Activated gamma-delta T cell treated with Interleukin-2 at 50 U/mL for 16 hours (primary cell): Measurements from ENCODE around the gene AGAP3.

ENCODE experiments used
- DNase-seq: peaks from one replicate; pipeline ENCODE4 v3.0.0-alpha.2; 2020

The AGAP3 gene

DNA sequence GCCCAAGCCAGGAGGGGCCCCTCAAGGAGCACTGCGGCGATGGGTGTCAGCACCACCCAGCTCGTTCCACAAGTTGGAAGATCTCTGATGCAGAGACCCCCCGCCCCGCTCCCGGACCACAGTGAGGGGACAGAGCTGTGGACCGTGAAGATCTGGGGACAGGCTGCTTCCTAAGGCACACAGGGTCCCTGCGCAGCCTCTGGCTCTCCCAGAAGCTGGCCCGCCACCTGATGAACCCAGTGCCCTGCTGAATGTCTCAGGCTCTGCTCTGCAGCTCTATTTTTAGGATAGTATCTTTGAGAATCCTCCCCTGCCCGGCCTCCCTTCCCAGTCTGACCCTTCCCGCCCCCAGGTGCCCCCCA, 51.5 kb downstream of the AGAP3 start:
- no peak for DNase-seq

DNA sequence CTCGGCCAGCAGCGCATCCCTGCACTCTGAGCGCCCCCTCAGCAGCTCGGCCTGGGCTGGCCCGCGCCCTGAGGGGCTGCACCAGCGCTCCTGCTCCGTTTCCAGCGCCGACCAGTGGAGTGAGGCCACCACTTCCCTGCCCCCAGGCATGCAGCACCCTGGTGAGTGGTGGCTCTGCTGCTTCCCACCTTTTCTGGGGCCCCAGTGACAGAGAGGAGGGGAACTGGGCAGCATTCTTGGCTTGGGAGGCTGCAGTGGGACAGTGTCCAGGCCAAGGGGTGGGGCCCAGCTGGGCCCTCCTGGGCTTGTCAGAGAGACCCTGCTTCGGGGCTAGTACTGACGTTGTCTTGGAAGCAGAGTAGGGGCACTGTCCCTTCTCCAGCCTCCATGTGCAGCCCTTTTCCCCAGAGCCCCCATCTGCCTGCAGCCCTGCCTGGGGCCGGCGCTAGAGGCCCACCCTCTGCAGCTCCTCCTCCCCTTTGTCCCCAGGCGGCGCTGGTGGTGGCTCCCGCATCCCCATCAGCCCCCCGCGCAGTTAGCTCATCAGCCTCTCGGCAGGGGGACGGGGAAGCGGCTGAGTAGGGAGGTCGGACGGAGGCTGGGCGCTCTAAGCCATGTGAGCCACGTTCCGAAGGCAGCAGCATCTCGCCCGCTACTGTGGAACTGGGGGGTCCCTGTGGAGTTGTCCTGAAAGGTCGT, 52.0 kb downstream of the AGAP3 start:
- DNase-seq: no peak

DNA sequence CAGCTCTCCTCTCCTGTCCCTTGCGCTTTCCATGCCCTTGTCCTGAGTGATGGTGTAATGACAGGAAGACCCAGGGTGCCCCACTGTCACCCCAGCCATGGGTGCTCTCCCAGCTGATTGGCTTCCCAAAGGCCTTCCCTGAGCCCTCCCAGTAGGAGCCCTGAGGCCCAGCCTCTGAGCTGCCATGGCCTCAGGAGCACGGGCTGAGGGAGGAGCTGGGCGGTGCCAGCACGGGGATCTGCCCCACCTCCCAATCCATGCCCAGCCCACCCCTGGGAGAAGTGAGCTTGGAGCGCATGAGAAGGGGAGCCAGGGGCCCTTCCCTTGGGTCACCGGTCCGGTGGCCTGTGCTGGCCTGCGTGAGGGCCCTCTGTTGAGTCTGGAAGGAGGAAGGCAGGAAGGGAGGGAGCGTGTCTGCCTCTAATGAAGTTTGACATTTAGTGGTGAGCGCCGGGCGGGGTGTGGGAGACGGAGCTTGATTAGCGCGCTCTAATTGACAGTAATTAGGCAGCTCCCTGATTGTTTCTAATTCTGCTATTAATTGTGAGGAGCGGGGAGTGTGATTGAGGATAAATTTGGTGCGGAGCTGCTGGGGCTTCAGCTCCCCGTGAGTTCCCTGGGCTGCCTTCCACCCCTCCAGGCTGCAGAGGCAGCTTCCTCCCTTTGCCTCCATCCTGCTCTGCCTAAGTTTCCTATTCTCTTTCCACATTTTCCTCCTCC, 53.0 kb downstream of the AGAP3 start:
- no peak for DNase-seq

DNA sequence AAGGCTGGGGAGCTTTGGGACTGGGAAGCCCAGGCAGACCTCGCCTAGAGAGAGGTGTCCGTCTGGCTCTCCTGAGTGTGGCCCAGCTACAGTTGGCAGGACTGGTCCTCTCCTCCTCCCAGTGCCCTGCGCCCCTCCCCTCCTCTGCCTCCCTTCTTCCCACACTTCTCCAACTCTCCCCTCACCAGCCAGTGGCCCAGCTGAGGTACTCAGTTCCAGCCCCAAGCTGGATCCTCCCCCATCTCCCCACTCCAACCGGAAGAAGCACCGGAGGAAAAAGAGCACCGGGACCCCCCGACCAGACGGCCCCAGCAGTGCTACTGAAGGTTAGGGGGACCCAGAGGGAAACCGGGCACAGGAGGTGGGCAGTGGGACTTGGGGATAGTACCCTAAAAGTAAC, 53.5 kb downstream of the AGAP3 start:
- DNase-seq: no peak

DNA sequence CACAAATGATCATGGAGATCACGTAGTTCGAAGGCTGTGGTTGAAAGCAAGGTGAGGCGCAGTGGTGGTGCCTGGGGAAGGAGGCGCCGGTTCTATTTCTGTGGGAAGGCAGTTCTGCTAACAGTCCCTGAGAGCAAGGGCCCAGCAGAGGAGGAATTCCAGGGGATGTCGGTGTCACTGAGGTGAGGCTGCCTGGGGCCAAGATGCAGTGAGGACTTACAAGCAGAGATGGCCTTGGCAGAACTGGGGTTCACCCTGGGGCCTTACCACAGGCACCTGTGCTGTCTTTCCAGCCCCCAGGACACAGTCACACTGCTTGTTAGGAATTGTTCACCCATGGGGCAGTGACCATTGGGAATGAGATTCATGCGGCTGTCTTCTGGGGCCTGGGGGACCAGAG, 54.6 kb downstream of the AGAP3 start:
- no peak for DNase-seq

DNA sequence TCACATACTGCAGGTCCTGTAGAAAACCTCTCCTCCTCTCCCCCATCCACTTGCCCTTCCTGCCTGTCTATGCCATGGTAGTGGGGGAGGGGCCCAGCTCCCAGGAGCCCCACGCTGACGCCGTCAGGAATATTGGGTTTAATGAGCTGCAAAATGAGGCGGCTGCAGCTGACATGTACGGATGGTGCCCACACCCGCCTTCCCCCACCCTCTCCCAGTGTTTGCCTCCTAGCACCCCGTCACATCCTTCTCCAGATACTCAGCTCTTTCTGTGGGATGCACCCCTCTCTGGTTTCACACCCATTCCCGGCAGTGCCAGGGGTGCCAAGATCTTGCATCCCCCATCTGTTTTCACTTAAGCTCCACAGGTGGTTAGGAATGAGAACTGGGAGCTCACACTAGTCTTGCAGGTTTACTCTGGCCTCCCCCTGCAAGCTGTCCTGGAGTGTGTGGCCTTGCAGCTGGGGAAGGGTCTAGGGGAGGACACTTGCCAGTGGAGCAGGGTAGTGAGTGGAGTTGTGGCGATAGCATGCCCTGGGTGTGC, 55.1 kb downstream of the AGAP3 start:
- no peak for DNase-seq

DNA sequence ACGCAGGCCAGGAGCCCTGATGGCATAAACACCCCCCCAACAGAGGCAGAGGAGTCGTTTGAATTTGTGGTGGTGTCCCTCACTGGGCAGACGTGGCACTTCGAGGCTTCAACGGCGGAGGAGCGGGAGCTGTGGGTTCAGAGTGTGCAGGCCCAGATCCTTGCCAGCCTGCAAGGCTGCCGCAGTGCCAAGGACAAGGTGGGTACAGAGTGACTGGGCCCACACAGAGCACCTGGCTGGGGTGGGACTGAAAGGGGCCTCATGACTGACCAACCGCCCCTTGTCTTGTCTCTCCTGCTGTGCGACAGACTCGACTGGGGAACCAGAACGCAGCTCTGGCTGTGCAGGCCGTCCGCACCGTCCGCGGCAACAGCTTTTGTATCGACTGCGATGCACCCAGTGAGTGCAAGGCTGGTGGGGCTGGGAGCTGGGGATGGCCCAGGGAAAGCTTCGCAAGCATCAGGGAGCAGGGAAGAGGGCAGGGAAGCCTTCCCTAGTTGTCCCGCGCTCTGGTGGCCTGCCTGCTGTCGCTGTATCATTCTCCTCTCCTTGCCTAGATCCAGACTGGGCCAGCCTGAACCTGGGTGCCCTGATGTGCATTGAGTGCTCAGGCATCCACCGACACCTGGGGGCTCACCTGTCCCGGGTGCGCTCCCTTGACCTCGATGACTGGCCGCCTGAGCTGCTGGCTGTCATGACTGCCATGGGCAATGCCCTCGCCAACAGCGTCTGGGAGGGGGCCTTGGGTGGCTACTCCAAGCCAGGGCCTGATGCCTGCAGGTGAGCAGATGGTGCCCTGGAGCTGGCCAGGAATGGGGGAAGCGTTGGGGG, 55.8 kb downstream of the AGAP3 start:
- no peak for DNase-seq

DNA sequence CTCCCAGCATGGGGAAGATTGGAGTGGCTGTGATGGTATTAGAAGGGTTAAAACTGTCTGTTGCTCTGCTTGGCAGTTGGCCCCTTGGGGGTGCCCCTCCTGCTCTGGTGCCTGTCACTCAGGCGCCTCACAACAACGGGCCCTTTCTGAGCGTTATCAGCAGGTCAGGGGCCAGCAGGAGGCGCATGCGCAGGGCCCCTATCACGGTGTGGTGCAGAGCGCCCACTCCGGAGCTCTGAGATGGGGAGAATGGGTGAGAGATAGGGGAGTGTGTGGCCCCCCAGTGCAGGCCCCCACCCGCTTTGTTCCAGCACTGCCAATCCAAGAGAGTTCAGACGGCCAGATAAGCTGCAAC, 56.4 kb downstream of the AGAP3 start:
- no peak for DNase-seq

DNA sequence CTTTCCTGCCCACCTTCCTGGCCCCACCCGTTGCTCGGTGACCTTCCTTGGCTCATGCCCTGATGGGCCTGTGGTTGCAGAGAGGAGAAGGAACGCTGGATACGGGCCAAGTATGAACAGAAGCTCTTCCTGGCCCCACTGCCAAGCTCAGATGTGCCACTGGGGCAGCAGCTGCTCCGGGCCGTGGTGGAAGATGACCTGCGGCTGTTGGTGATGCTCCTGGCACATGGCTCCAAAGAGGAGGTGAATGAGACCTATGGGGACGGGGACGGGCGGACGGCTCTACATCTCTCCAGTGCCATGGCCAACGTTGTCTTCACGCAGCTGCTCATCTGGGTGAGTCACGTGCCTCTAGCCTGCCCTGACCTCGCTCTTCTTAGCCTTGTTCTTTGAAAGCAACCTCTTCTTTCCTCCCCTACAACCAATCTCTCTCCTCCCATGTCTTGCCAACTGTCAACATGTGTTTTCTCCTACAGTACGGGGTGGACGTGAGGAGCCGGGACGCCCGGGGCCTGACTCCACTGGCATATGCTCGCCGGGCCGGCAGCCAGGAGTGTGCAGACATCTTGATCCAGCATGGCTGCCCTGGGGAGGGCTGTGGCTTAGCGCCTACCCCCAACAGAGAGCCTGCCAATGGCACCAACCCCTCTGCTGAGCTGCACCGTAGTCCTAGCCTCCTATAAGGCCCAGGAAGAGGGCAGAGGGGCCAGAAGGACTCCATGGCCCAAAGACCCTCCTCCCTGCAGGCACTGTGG, 57.2 kb downstream of the AGAP3 start:
- DNase-seq: no peak

DNA sequence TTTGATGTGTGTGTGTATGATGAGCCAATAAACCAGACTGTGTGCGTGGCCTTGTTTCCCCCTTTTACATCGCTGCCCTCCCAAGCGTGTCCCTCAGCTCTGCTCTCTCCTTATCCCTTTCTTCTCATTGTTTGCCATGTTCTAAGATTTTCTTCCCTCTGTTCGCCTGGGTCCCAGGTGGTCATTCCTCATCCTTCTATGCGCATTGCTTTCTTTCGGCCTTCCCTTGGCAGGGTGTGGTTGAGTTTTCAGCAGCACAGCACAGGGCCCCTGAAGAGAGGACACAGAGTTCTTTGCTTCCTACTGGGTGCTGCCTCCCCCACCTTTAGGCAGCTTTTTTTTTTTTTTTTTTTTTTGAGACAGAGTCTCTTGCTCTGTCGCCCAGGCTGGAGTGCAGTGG, 58.1 kb downstream of the AGAP3 start:
- DNase-seq: no peak

DNA sequence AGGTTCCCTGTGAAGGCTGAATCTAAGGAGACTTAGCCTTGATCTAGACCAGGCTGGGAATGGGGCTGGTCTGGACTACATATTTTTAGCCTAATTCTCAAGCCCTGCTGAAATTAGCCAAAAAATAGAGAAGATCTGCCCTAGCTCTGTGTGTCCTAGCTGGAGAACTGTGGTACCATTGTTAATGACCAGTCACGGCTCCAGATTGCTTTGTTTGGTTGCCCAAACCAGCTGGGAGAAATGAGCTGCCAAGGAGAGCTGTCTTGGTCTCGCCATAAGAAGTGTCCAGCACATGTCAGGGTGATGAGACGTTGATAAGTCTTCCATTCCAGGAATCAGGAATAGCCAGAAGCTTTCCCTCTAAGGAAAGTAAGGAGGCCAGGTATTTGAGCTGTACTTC, 60.5 kb downstream of the AGAP3 start:
- no peak for DNase-seq

DNA sequence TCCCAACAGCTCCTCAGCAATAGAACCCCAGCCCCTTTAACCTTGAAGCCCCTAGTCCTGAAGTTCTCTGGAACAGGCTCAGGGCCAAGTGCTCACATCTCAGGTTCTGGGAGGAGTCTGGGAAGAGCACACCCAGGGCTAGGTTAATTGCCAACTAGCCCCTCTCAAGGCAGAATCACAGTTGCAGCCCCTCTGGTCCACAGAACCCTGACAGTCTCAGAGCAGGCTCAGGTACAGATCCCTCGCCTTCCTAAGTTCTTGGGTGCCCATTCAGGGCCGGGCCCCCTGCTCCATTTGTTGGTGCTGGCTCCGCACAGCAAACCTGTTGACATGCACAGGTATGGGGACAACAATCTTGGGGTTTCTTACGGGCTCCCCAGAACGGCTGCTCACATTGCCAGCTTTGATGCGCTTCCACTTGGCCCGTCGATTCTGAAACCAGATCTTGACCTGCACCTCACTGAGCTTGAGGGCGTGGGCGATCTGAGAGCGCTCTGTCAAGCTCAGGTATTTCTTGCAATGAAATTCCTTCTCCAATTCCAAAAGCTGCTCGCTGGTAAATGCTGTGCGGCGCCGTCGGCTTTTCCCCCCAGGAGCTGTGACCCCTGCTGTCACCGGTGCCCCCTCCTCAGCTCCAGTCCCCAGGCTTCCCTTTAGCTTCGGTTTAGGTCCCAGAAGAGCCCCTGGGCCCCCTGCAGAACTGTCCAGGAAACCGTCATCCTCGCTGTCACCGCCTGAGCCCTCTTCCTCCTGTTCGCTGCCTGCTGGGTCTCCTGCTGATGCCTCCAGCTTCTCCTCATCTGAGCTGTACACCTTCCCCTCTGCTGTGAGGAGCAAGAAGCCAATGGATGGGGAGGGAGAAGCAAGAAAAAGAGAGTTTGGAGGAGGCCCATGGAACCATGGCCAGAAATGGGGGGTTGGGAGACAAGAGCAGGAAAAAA, 62.3 kb downstream of the AGAP3 start:
- no peak for DNase-seq

DNA sequence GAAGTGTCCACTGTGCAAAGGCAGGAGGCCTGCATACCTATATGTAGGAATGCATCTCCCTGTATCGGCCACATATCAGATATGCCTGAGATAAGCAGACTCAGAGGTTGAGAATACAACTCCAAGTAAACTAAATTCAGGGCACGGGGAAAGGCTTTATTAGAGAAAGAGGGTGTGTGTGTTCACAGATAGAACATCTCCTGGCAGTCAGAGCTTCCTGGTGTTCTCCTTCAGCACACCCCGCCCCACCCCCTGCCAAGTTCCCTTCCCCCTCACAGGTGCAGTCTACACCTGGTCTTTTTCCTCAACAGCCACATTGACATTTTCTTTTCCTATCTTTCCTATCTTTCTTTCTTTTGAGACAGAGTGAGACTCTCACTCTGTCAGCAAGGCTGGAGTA, 64.1 kb downstream of the AGAP3 start:
- no peak for DNase-seq

DNA sequence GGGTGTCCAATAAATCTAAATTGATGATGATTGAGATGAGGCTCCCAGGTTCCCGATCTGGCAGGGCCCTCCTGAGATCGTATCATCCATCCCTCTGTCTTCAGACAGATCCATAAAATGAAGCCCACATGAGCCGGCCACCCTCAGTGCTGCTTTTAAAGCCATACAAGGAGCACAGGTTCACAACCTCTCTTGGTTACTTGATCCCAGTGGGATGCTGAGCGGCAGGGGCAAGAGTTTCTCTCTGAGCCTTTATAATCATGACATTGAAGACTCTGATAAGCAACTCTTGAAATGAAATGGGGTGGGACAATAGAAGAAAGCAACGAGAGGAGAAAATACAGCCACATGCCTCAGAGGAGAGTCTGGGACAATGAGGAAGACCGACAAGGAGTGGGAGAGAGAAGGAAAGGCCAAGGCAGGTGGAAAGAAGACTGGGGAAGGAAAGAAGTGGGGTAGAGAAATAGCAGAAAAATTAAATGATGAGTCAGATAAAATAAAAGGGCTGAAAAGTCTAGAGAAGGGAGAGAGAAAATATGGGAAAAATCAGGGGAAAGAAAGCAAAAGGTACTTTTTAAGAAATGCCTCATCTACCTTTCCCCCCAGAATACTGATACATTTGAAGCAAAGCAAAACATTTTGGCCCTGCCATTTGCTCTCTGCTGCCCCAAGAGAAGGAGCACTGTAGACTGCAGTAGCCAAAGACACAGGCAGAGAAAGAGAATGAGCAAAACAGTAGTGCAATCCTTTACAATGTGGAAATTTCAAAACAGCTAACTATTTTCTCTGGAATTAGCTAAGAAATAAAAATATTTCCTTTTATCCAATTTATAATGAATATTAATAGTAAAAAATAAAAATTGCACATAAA, 66.6 kb downstream of the AGAP3 start:
- DNase-seq: no peak

DNA sequence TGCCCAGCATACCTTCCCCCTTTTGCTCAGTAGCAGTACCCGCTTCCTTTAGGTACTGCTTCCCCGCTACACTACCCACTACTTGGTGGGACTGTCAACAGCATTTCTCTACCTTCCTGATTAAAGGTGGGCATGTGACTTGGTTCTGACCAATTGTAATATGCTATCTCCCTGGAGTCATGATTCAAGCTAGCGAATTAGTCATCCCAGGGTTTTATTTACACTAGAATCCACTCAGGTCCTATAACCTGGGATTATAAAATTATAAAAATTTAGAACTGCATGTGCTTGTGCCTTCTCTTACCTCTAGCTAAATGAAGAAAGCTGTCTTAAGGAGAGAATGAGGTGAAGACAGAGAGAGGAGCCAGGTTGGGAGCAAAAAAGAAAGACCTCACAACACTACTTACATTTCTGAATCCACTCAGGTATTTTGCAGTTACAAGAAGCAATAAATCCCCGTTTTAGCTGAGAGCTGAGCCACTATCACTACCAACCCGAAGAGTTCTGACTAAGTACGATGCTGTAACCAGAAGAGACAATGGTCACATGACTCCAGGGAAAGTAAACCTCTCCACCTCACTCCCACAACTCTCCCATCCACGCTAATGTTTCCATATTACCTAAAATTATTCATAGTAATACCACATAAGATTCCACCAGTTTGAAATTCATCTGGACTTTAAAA, 71.5 kb downstream of the AGAP3 start:
- no peak for DNase-seq

DNA sequence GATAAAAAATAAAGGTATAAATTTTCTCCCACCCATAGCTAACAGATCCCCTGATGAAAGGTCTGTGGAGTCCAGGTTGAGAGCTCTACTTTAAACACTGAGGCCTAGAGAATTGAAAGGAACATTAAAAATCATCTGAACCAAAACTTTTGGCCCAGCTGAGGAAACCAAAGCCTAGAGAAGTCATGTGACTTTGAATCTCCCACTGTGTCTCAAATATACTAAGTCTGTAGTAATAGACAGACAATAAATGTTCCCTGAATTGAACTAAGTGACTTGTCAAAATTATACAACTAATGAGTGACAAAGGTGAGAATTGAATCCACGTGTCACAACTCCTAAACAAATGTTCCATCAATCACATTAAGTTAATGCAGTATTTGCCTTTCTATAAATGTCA, 75.5 kb downstream of the AGAP3 start:
- no peak for DNase-seq

DNA sequence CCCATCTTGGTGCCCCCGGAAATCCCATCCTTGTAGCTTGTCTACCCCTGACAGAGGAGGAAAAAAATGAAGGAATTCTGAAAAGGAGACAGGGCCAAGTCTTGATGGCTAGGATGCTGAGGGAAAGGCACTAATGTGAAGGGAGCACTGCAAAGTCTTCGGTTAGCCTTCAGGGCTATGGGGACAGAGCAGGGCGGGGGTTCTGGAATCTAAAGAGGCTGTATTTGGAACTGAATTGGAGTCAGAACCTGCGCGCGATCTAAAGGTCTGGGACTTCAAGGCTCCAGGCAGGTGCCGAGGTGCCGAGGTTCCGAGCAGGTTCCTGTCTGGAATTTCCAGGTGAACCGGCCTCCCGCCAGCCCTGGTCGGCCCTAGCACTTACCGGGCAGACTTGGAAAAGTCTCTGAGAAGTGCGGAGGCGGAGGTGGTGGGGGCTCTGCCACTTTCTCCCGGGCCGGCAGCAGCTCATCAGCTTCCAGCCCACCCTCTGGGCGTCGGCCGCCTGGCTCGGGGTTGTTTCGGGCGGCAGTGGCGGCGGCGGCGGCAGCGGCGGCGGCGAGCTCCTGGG, 80.4 kb downstream of the AGAP3 start:
- DNase-seq: no peak

DNA sequence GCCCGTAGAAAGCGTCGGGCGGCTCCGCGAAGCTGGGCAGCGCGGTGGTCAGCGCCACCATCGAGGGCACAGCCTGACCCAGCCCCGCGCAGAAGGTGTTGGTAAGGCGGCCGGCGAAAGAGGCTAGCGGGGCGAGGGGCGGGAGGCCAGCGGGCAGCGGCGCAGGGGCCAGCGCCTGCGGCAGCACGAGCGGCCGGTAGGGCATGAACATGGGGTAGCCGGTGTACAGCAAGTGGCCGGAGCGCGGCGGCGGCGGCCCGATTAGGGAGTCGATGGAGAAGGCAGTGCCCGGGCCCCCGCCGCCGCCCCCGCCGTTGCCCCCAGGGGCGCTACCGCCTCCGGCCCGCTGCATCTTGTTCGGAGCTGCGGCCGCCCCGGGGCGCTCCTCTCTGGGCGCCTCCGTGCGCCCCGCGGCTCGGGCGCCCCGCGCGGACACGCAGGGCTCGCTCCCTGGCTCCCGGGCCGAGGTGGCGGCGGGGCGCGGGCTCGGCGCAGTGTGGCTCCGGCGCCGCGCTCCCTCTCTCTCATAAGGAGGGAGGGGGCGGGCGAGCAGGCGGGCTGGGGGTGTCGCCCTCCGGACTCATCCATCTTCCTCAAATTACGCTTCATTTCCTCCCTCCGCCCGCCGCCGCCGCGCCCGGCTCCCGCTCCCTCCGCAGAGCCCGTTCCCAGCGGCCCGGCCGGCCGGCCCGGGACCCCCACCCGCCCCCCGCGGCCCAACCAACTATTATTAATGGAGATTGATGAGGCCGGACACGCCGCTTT, 81.1 kb downstream of the AGAP3 start, which contains the start of gene GBX1:
Gene GBX1 (minus strand): TSS at position 498 of the 765 bp plus-strand sequence. CDS start 146 bp downstream, at position 352.
- DNase-seq: no peak
